GM19023 (cell line): Measurements from ENCODE around the gene DAAM1.

Experiments used
- ATAC-seq: cut with Tn5 transposase; IDR thresholded peaks from one replicate; pipeline ENCODE4 v1.9.1; 2021; ENCODE audit warnings: mild to moderate bottlenecking, moderate library complexity; ENCODE audit not compliant: unreplicated experiment

The DAAM1 gene

DNA sequence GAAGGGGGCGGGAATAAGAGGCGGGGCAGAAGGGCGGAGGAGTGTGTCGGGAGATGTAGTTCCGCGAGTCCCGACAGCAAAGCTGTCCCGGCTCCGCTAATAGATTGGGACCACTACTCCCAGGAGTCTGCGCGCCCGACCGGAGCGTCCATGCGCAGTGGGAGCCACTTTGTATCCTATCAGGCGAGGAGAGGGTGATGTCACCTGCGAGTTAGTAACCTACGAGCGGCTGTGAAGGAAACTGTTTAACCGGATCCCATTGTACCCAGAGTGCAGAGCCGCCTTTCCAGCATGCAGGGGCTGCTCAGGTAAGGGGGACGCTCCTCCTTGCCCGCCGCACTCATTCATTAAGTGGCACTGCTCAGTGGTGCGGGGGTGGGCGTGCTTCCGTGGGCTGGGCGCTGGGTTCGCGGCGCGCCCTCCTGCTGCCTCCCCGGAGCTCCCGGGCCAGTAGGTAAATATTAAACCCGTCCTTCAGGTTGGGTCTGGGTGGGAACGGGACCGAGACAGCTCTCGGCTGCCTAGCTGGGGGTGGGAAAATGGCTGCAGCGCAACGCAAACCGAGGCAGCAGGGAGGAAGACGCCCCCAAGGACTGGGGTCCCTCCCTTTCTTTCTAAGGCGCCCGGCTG is at the start of gene DAAM1:
Gene DAAM1 (plus strand): TSS at position 207 of the 630 bp plus-strand sequence. CDS start 74,811 bp downstream, outside the sequence.
- peak; percentile 87 for ATAC-seq

DNA sequence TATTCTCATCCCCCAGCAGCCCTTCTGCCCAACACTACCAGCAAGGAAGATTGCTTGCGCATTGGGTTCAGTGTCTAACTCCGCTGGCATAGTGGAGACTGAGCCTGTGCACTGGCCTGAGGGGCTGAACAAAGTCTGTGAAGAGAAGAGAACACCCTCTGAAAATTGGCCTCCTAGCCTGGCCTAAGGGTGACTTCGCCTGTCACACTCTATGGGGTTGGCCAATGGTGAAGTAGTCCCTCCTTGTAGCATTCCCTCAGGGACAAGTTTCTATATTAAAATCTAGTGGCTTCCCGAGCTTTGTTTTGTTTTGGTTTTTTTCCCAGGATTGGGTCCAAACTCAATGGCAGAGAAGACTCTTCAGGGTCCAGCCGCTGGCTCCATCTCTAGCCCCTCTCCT is 49.1 kb upstream of the DAAM1 start:
- ATAC-seq: no peak

DNA sequence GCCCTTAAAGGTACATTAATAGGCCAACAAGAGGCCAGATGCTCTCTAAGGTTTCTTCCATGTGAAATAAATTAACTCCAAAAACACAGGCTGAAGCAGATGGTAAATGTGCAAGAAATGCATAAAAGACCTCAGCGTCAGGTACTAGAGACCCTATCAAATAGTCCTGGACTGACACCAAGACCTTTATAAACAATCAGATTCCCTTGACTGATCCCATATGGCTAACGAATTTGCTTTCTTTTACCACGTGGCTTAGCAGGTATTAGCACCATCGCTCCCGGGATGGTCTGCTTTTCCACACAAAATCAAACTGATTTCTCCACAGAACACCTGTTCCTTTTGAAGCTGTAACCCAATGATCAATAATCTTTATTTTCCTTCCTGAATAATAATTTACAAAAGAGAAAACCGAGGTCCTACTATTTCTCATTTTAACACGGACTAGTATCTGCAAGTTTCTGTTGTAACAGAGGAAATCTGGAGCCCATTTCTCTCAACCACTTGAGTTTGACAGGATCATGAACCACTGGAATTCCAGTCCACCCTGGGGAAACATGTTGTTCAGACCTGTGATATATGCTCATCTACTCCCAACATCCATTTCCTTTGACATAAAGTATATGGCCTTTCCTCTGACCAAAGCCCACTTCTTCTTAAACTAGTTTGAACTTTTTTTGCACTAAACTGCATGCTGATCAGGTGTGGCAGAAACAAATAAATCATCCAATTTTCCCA is 48.2 kb upstream of the DAAM1 start:
- ATAC-seq: no peak

DNA sequence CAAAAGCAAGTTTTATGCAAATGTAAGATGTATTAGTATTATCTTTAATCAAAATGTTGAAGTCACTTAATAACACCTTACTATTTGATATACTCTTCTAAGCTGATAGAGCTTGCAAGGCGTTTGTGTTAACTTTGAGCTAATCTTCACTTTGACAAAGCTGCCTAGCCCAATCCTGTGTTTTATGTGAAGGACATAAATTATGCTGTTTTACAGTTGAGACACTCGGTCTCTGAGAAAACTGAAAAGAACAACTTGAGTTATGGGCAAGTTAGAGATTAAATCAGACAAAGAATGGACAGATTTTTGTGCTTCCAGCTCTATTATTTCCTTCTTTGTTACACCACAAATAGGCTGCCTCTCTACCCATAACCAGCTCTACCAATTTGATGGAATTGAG is 42.0 kb upstream of the DAAM1 start:
- ATAC-seq: no peak

DNA sequence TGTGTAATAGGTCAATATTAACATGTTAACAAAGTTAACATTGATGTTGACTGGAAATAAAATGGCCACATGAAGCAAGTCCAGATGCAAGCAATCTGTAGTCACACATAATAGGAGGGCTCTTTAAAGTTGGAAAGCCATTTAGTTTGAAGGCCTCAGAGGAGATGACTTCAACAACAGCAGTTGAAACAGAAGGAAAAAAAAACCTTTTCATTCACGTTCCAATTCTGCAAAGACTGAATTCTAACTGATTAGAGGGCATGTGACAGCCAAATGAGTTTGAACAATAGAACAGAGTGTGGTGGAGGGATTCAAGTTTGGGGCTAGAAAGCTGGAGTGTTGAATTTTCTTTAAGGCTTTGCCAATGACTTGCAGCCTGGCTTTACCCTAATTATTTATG is 41.5 kb upstream of the DAAM1 start:
- ATAC-seq: no peak

DNA sequence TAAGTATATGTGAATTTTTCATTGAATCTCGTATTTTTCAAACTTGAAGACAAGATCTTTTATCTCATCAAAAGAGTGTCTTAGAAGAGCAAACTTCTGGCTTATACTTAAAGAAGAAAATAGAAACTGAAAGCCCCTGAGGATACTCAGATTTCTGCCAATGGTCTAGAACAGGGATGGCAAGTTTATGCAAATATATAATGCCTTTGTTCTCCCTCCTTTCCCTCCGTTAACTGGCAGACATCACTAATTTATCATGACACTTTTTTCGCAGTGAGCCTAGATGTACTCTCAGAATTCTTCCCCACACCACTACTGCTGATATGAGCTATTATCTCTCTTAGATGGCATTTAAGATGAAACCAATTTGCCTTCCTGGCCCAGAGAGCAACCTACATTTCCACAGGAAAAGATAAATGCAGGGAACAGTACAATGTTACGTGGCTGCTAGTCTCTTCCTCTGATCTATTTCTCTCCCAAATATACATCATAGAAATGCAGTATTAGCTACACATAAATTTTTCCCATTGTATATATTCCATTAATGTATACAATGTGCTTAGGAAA is 40.0 kb upstream of the DAAM1 start:
- ATAC-seq: no peak

DNA sequence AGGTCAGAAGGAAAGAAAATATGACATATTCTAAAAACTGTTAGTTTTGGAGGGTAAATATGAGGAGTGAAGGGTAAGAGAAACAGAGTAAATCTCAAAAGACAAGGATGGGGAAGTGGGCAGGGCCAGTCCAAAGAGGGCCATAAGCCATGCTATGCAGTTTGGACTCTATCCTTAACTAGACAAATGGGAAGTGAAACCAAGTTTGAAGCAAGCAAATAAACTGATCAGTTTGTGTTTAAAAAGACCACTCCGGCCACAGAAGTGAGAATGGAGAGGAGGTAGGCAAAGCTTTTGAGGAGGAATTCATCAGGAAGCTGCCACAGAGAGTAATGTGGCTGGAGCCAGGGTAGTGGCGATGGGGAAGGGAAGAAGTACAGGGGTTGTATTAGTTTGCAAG is 37.5 kb upstream of the DAAM1 start:
- peak; percentile 58 for ATAC-seq

DNA sequence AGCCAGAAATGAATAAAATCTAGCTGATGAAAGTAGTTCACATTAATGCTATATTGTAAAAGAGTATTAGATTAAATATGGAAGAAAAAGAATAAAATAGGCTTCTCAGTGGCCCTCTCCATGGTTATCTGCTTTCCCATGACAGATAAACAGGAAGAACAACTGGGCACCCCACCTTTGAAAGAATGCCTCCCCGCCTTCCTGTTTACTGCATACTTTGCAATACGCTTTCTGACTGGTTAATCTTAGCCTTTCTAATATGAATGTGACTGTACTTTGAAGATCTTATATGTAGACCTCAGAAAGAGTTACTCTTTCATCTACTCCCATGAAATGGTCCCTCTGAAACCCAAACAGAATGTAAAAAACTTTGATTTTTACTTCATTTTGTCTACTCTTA is 34.1 kb upstream of the DAAM1 start:
- ATAC-seq: no peak

DNA sequence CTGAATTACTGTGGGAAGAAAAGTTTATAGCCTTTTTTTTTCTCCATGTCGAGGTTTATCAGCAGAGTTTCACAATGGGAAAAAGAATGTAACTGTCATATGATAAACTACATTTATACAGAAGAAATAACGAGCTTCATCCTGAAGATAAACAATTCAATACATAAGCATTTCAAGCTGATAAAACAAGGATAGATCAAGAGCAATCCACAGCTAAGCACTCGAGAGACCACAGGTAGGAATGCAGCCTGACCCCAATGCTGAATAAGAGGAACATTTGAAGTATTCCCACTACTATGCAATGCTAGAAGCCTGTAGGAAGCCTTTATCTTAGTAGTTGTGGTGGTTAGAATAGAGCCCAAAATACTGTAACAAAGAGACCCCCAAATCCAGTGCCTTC is 32.6 kb upstream of the DAAM1 start:
- no peak for ATAC-seq

DNA sequence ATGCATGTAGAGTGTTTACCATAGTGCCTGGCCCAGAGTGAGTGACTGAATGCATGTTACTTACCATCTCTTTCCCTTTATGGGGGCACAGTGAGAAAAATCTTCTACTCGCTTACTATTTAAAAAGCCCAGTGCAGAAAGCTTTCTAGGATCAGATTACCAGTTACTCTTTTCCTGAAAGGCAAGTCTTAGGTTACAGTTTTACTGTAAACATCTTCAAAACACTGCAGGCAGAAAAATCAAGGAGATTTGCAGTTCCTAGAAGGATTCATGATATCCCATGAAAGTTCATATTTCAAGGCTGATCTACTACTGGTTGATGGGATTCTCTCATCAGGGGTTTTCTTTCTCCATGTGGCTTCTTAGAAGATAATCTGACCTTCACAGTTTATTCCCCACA is 29.3 kb upstream of the DAAM1 start:
- no peak for ATAC-seq

DNA sequence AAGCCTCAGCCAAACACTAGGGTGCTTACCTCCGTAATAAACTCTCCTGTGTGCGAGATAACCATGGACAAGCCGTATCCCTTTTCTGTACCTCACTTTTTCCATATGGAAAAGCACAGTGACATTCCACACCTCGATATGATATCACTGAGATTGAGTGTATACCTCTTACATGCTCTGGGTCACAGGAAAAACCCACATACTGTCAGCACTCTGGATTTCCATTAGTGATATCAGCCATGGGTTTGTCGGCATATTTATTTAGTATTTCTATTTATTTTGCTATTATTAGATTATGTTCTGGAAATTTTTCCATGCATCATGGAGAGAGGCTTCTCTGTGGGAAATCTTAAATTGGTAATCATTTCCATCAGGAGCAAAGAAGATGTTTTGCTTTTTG is 28.0 kb upstream of the DAAM1 start:
- no peak for ATAC-seq

DNA sequence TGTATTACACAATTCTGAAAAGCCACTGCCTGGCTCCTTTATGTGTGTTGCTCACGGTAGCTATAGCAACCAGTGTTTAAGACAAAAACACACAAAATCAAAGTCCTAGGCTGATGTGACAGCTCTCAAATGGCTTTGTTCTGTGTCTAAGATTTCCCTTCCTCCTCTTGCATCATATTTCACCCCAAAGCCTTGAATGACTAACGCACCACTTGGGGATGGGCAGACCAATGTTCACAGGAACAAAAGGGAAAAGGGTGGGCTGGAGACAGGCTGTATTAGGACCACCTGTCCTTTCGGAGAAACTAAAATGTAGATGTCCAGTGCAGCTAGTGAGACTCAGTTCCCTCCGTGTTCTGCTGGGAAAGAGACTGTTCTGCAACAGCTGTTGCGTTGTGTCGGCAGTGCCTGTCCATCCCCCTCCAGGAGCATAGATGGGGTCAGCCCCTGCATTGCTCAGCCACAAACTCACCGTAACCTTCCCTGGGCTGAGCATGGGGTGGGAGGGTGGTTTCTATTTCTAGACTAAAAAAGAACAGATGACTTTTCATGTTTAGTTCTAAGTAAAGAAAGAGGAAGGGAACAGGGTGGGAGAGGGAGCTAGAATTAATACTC is 26.8 kb upstream of the DAAM1 start:
- ATAC-seq: no peak

DNA sequence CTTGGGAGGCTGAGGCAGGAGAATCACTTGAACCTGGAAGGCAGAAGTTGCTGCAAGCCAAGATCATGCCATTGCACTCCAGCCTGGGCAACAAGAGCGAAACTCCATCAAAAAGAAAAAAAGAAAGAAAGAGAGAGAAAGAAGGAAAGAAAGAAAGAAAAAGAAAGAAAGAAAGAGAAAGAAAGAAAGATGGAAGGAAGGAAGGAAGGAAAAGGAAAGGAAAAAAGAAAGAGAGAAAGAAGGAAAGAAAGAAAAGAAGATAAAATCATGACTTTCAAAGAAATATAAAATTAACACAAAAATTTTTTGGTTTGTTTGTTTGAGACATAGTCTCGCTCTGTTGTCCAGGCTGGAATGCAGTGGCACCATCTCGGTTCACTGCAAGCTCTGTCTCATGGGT is 22.2 kb upstream of the DAAM1 start:
- no peak for ATAC-seq

DNA sequence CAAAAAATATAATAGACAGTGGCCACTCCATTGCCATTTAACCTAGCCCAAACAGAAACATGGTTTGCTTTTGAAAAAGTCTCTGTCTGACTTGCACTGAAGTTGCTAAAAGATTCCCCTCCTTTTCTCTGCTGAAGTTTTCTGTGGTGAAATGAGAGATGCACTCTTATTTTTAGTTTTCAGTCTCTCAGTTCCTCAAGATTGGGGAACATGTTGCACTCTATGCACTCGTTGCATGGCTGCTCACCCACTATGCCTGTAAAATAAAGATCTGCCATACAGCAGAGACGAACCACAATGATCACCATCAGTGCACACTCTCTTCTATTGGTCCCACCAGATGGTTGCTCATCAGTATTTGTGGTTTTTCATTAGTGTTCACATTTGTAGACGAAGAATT is 13.1 kb upstream of the DAAM1 start:
- peak; percentile 96 for ATAC-seq

DNA sequence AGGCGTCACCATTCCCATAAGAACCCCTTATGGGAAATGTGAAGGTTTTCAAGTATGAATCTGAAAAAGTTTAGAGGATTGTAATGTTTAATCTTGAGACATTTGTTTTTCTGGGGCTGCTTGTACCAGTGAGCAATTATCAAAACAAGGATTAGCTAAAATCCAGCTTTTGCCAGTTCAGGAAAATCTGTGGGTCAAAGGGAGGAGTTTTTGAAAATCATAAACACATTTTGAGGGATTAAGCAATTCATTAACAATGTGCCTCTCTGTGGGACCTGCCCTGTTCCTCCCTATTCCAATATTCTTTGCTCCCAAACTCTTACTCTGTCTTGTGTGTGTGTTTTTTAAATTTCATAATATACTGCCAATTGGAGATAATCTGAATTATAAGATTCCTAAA is 11.7 kb upstream of the DAAM1 start:
- no peak for ATAC-seq

DNA sequence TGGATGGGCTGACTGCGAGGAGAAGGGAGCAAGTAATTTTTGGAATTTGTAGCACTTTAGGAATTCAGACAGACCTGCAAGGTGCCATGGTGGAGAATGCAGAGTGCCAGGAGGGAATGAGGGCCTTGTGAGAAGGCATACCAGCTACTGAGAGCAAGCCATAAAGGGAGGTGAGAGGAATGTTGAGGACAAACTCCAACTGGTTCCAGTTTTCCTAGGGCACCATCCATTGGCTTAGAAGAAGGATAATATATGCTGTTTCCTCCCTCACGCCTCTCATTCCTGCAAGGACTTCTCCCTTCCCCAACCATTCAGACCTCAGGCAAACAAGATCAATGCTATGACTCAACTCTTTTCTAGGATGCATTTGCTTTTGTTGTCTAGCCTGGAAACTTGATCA is 11.2 kb upstream of the DAAM1 start:
- no peak for ATAC-seq

DNA sequence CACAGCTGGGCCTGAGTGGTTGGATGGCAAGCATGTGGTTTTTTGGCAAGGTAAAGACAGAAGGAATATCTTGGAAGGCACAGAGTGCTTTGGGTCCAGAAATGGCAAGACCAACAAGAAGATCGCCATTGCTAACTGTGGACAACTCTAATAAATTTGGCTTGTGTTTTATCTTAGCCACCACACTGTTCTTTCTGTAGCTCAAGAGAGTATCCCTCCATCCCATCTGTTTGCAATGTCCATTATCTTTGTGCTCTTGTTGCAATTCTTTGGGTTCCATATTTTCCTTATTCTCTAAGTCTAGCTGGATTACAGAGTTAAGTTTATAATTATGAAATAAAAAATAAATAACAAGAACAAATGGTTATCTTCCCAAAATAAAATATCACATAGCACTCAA is 6.7 kb upstream of the DAAM1 start:
- no peak for ATAC-seq

DNA sequence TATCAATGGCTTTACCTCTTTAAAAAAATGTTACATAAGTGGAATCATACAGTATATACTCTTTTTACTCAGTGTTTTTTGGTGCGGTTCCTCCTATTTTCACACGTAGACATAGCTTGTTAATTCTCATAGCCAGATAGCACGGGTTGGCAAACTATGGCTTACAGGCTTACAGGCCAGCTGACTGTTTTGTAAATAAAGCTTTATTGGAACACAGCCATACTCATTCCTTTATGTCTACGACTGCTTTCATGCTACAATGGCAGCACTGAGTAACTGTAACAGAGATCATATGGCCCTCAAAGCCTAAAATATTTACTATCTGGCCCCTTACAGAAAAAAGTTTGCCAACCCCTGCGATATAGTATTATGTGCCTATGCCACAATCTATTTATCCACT is 5.8 kb upstream of the DAAM1 start:
- no peak for ATAC-seq

DNA sequence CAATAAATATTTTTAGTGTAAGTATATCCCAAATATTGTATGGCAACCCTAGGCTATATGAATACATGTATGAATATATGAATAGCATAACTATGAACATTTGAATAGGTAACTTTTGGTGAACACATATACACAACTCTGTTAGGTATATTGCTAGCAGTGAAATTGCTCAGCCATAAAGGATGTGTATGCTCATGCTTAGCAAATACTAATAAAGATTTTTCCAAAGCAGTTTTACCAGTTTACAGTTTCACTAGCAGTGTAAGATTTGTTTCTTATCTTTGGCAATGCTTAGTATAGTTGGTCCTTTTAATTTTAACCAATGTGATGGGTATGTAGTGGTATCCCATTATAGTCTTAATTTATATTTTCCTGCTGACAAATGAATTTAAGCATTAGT is 5.3 kb upstream of the DAAM1 start:
- no peak for ATAC-seq

DNA sequence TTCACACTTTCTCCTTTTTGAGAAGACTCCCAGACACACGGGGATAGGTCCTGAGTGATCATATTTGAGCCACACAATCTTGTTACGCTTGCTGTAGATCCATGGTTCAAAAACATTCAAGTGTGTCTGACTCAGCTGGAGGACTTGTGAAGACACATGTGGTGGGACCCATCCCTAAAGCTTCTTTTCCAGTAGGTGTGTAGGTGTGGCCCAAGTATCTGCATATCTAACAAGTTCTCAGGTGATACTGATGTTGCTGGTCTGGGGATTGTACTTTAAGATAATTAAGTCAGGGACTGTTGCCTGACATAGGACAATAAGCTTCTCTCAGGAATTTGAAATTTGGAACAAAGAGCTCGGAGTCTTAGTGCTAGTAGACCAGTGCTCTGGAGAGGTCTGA is 4.1 kb upstream of the DAAM1 start:
- ATAC-seq: no peak

DNA sequence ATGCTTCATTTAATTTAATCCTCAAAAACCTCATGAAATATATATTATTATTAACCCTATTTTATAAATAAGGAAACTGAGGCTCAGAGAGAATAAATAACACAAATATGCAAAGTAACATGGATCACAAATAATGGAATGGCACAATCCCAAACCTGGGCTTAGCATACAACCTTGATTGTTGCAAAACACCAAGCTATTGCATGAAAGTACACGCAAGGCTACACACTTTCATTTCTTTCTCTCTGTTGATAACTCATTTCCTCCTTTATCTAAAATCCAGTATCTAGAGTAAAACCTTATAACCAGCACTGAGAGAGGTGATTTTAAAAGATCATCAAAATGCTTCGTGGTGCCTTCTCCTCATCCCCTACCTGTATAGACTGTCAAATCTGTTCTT is 2.8 kb upstream of the DAAM1 start:
- ATAC-seq: no peak

DNA sequence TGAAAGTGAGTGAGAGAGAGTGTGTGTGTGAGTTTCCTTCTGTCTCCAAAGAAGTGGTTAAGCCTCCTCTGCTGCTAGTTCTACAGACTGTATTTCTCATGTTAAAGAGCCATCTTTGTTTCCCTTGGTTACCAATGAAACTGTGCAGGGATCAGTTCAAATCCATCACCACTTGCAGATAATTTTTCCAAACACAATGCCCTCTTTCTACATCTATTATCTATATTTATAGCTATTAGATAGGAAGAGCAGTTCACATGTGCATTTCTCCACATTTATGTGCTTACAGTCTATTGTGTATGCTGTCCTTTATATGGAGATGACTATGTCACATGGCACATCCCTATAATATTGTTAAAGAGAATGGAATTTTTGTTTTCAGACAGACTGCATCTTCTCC is 2.2 kb upstream of the DAAM1 start:
- ATAC-seq: no peak
